ENCODE results near the gene TCEAL7.

DNA sequence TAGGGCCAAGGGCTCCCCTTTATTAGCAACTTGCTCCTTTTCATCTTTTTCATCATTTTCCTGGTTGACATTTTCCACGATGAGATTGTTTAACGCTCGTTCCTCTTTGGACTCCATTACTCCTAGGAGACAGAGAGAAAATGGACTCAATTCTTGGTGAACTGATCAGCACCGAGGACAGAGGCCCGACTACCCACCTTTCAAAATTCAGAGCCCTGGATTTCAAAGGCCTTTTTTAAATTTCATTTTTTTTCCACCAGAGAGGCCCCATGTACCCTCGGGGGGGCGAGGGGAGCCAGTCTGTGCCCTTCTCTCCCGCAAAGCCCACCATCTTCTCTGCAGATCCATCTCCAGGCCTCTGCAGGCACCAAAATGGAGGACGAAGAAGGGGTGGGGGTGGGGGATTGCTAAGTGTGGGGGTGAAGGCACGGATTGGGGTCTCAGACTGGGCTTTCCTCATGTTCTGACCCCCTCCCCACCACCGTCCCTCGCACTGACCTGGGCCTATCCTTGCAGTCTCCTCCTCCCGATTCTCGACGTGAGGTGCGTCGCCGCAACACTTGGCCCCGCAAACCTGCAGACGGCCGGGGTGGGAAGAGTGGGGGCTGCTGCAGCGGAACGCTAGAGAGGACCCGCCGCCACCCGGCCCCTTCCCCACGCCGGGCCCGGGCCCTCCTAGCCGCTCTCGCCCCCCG is 20.0 kb upstream of the TCEAL7 start:
- TF ChIP-seq SRF (IDR thresholded peaks at IDR 0.05; ENCODE audit: low read depth) (no peak), ZFX (IDR thresholded peaks at IDR 0.05) (no peak)
